Measurements from ENCODE around the gene ZCCHC14.
A peak's percentile ranks its signal among the peaks of the same experiment; 100 is the strongest.
"Not testable (repeated sequence)": the region's sequence is repeated elsewhere in the genome, so short reads cannot be mapped to it uniquely, and the experiment has no call there.

The ZCCHC14 gene

GRCh38 chr16:87499189-87499486, 6.3 kb upstream of the ZCCHC14 start:
- TF ChIP-seq, protein P1, sequence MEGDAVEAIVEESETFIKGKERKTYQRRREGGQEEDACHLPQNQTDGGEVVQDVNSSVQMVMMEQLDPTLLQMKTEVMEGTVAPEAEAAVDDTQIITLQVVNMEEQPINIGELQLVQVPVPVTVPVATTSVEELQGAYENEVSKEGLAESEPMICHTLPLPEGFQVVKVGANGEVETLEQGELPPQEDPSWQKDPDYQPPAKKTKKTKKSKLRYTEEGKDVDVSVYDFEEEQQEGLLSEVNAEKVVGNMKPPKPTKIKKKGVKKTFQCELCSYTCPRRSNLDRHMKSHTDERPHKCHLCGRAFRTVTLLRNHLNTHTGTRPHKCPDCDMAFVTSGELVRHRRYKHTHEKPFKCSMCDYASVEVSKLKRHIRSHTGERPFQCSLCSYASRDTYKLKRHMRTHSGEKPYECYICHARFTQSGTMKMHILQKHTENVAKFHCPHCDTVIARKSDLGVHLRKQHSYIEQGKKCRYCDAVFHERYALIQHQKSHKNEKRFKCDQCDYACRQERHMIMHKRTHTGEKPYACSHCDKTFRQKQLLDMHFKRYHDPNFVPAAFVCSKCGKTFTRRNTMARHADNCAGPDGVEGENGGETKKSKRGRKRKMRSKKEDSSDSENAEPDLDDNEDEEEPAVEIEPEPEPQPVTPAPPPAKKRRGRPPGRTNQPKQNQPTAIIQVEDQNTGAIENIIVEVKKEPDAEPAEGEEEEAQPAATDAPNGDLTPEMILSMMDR (conservative IDR thresholded peaks at IDR 0.05; ENCODE audit: control insufficient read depth, insufficient read depth, low read depth, low read length) = no peak
- peak; percentile 93 for DNase-seq (ENCODE audit: low read depth)
- no peak overlapping the region for H3K4me3 ChIP-seq (ENCODE audit: control insufficient read depth, low read depth, low read length)

DNA sequence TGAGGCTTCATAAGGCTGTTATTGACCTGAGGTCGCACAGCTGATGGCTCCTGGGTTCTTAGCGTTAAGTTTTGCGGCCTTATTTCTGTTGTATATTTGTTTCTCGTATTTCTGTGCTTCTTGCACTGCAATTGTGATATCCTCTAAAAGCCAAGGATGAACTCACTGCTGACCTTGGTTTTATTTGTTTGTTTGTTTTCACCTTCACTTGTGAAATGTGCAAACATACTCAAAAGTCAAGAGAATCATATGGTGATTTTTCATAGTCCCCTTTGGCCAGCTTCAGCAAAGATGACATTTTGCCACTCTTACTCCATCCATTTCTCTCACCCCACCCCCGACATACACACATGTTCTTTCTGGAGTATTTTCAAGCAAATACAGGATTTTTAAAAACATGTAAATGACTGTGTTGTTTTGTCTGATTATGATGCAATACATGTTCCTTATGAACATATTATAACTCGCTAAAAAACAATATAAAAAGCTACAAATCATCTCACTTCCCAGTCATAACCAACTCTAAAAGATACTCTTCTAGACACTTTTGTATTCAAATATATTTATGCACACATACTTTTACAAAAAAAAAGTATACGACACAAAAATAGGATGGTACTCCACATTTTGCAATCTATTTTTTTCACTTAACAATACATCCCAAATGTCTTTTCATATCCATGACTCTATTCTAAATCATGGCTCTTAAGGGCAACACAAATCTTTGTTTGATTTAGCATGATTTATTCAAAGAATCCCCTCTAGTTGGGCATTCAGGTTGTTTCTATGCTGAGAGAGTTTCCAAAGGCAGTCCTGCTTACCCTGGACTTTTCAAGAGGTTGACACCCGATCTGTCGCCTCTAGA, 5.7 kb upstream of the ZCCHC14 start:
- H3K4me3 ChIP-seq (ENCODE audit: control insufficient read depth, low read depth, low read length) = no peak overlapping the region
- TF ChIP-seq, protein P1 (conservative IDR thresholded peaks at IDR 0.05; ENCODE audit: control insufficient read depth, insufficient read depth, low read depth, low read length) = no peak
- no peak for DNase-seq (ENCODE audit: low read depth)

DNA sequence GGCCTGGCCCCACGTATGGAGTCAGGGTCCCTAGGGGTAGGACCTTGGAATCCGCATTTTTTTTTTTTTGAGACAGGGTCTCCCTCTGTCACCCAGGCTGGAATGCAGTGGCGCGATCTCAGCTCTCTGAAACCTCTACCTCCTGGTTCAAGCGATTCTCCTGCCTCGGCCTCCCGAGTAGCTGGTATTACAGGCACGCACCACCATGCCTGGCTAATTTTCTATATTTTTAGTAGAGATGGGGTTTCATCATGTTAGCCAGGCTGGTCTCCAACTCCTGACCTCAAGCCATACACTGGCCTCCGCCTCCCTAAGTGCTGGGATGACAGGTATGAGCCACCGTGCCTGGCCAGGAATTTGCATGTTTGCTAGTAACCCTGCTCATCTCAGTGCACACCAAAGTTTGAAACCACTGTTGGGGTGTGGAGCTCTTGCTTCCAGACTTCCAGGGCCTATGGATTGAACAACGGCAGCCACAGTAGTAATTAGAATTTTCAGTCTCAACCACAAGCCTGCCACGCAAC, 5.0 kb upstream of the ZCCHC14 start:
- DNase-seq (ENCODE audit: low read depth); H3K4me3 ChIP-seq (ENCODE audit: control insufficient read depth, low read depth, low read length): not testable (repeated sequence)

DNA sequence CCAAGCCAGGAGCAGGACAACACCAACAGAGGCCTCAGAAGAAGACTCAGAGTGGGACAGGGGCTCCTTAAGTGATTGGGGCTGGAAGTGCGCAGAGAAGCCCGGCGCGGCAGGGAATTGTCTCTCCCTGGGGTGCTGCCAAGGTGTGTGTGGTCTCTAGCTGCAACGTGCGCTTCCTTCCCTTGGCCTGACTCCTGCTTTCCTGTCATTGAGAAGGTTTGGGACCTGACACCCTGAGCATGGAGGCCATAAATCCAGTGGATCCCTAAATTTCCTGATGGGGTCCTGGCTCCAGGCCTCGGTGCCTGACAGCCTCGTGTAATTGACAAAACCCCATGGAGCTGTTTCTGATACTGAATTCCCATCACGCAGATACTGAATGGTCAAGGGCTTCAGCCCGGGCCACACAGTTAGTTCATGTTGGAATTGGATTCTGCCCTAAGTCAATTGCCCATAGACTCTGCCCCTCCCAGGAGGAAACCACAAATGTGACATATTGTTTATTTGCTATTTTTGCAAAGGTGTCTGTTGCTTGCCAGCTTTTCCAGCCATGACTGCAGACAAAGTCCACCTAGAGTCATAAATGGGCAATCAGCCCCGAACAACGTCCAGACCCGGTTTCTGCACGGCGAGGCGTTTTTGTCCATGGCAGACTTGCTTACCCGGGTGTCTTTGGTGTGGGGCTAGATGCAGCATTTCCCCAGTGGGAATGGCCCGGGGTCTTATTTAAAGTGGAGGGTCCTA, 4.4 kb upstream of the ZCCHC14 start:
- DNase-seq (ENCODE audit: low read depth); H3K4me3 ChIP-seq (ENCODE audit: control insufficient read depth, low read depth, low read length): not testable (repeated sequence)

- TF ChIP-seq, protein P1 (conservative IDR thresholded peaks at IDR 0.05; ENCODE audit: control insufficient read depth, insufficient read depth, low read depth, low read length) = no peak
- DNase-seq (ENCODE audit: low read depth) = no peak
Observed at GRCh38 chr16:87496447-87496801, 3.6 kb upstream of the ZCCHC14 start.

GRCh38 chr16:87495578-87496446, 3.0 kb upstream of the ZCCHC14 start:
- no peak for DNase-seq (ENCODE audit: low read depth)
- TF ChIP-seq, protein P1 (conservative IDR thresholded peaks at IDR 0.05; ENCODE audit: control insufficient read depth, insufficient read depth, low read depth, low read length) = no peak
- H3K4me3 ChIP-seq (ENCODE audit: control insufficient read depth, low read depth, low read length) = no peak overlapping the region

More at GRCh38 chr16:87496447-87496801, 3.6 kb upstream of the ZCCHC14 start:
- H3K4me3 ChIP-seq (ENCODE audit: control insufficient read depth, low read depth, low read length) = no peak overlapping the region

DNA sequence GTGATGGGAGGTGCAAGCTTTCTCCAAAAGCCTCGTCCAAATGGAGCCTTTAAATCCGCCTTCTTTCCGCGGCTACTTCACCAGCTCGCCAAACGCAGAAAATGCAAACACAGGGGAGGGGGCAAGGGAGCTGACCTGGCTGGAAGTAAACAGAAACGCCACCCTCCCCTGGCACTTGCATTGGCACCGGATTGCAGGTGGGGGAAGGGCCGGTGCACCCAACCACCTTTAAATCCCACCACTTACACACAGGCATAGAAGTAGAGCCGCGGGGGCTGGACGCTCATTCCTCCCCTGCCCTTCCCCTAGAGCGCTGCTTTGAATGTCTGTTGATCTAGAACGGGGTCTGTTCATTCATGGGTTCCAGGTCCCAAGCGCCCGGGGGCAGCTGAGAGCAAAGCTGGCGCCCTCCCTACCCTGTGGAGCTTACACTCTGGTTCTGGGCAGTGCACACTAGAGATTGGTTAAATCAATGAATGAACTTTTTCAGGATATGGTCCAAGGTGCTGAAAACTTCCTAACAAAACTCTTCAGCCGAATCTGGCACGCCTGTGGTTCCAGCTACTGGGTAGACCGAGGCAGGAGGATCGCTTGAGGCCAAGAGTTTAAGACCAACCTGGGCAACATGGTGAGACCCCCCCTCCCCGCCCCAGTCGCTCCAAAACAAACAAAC, 920 bp upstream of the ZCCHC14 start:
- TF ChIP-seq, protein P1 (conservative IDR thresholded peaks at IDR 0.05; ENCODE audit: control insufficient read depth, insufficient read depth, low read depth, low read length) = no peak
- peak overlapping the region; percentile 44 for H3K4me3 ChIP-seq (ENCODE audit: control insufficient read depth, low read depth, low read length)
- DNase-seq (ENCODE audit: low read depth) = no peak

All from fibroblast of mammary gland (primary cell).